Posterior vena cava (tissue), 2 donors: ENCODE results near the gene LRRC32. TPM values are rescaled to one million over a fixed set of nuclear protein-coding genes. Genes with fewer than 3 reads are reported as not detected.
A peak's percentile ranks its signal among the peaks of the same experiment; 100 is the strongest.

ENCODE experiments used
- DNase-seq: peaks from one replicate; pipeline ENCODE4 v3.0.0-alpha.2; 2020; ENCODE audit warnings: low spot score
- intact Hi-C, 2 donors: fragments of 100-400 bp; cut with DNase I; formaldehyde crosslinking; loops; one replicate each; pipeline versions ENCODE4 v1.14.1 to v1.14.2; 2022 to 2023
- total RNA-seq, 2 donors: library from RNA; stranded (reverse); fragmentation: NEBNext Ultra II Directional; extraction: Animal tissue kit (Norgen Biotek cat#: 25700); gene quantifications; one replicate each; pipeline ENCODE4 v1.2.1, GENCODE V29; 2021
- donor health status: DM: yes; HTN: yes; CAD: no.
- donor health status: DM: yes; HTN: yes; CAD: no.

LRRC32 gene
- total RNA-seq, 2 donors from 2014 or later = 108 to 142 TPM

GRCh38 chr11:76701294-76702040 lies 30.9 kb upstream of the LRRC32 start:
- intact Hi-C loops = no loop called here
- no peak for DNase-seq

GRCh38 chr11:76700177-76701100 lies 29.9 kb upstream of the LRRC32 start:
- peak; percentile 82 for DNase-seq
- intact Hi-C loops = no loop called here

- intact Hi-C loops = no loop called here
- no peak for DNase-seq
These were observed 29.0 kb upstream of the LRRC32 start for GRCh38 chr11:76699451-76700091.

GRCh38 chr11:76698321-76699043 lies 27.9 kb upstream of the LRRC32 start:
- no peak for DNase-seq
- intact Hi-C loops = no loop called here

- intact Hi-C loops = no loop called here
- no peak for DNase-seq
These were observed 26.2 kb upstream of the LRRC32 start for GRCh38 chr11:76696756-76697155.

GRCh38 chr11:76695771-76696170 lies 25.2 kb upstream of the LRRC32 start:
- no peak for DNase-seq
- intact Hi-C loops = no loop called here

GRCh38 chr11:76695133-76695532 lies 24.6 kb upstream of the LRRC32 start:
- intact Hi-C loops = no loop called here
- DNase-seq = no peak

GRCh38 chr11:76694664-76695063 lies 24.1 kb upstream of the LRRC32 start:
- intact Hi-C loops = no loop called here
- DNase-seq = no peak

GRCh38 chr11:76693806-76694205 lies 23.3 kb upstream of the LRRC32 start:
- no peak for DNase-seq
- intact Hi-C loops = no loop called here

GRCh38 chr11:76692956-76693355 lies 22.4 kb upstream of the LRRC32 start:
- DNase-seq = no peak
- intact Hi-C loops = no loop called here

- intact Hi-C loops = loop anchor here in 1 of 2 donors (1.0 kb wide), 1 partner anchor 35 kb away; no protein-coding TSS in a partner anchor
These were observed 21.1 kb upstream of the LRRC32 start for GRCh38 chr11:76691655-76692054.

GRCh38 chr11:76690736-76691135 lies 20.2 kb upstream of the LRRC32 start:
- no peak for DNase-seq
- intact Hi-C loops = loop anchor here in 1 of 2 donors (1.0 kb wide), 1 partner anchor 34 kb away; no protein-coding TSS in a partner anchor

More at GRCh38 chr11:76691655-76692054, 21.1 kb upstream of the LRRC32 start:
- no peak for DNase-seq

GRCh38 chr11:76689313-76690260 lies 19.0 kb upstream of the LRRC32 start:
- DNase-seq = no peak
- intact Hi-C loops = no loop called here

- intact Hi-C loops = no loop called here
- DNase-seq = no peak
These were observed 17.6 kb upstream of the LRRC32 start for GRCh38 chr11:76688146-76688545.

- intact Hi-C loops = no loop called here
- no peak for DNase-seq
These were observed 15.9 kb upstream of the LRRC32 start for GRCh38 chr11:76686261-76687079.

GRCh38 chr11:76685831-76686230 lies 15.3 kb upstream of the LRRC32 start:
- intact Hi-C loops = no loop called here
- DNase-seq = no peak

GRCh38 chr11:76685237-76685636 lies 14.7 kb upstream of the LRRC32 start:
- intact Hi-C loops = no loop called here
- no peak for DNase-seq
